HG02798 (cell line): ENCODE data around the gene CMSS1.
"Not testable (repeated sequence)": the region's sequence is repeated elsewhere in the genome, so short reads cannot be mapped to it uniquely, and the experiment has no call there.

Experiments
- ATAC-seq: cut with Tn5 transposase; IDR thresholded peaks from one replicate; pipeline ENCODE4 v1.9.1; 2021; ENCODE audit warnings: mild to moderate bottlenecking; ENCODE audit not compliant: unreplicated experiment, poor library complexity

Gene CMSS1

DNA sequence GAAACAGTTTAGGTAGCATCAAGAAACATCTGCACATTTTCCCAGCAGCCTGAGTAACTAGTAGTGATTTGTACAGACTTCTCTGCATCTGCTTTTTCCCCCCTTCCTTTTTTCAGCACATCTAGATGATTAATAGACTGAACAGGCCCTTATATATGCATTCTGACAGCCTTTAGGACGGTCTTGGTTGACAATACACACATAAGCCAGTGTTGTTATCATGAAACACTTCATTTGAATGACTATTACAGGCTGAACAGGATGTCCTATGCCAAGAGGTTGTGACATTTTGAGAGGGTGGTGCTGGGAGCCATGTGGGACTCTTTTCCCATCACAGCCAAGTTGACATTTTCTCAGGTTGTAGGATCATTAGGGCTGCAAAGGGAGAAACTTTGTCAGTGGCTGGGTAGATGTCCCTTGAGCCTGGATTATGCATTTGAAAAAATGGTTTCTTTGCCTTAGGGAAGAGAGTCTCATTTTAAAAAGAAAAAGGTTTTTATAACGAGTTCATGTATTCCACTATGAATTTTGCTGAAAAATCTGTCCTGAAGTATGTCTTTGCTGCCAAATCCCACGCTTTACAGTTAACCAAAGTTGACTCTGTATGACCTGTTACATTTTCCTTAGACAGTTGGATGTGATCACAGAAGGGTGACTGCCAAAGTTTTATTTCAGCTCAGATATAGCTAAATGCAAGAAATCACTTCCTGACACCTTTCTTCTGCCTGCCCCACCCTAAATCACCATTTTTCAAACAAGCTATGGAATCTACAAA, 223.0 kb downstream of the CMSS1 start:
- ATAC-seq: no peak

DNA sequence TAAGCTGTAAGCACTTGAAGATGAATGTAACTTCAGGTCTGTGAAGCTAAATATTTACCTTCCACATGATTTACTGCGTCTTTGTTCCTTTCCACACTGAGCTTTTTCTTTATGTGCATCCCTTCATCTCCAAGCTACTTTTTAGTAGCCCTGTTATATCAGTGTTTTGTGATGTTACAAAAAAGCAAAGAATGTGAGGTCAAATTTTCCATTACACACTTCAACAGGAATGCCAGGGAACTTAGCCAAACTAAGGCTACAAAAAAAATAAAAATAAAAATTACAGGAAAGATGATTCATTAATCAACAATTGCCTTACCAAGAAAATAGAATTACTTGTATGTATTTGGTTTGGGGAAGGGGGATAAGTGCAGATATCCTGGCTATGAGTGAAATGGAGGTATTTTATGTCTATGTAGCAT, 223.7 kb downstream of the CMSS1 start:
- ATAC-seq: no peak

DNA sequence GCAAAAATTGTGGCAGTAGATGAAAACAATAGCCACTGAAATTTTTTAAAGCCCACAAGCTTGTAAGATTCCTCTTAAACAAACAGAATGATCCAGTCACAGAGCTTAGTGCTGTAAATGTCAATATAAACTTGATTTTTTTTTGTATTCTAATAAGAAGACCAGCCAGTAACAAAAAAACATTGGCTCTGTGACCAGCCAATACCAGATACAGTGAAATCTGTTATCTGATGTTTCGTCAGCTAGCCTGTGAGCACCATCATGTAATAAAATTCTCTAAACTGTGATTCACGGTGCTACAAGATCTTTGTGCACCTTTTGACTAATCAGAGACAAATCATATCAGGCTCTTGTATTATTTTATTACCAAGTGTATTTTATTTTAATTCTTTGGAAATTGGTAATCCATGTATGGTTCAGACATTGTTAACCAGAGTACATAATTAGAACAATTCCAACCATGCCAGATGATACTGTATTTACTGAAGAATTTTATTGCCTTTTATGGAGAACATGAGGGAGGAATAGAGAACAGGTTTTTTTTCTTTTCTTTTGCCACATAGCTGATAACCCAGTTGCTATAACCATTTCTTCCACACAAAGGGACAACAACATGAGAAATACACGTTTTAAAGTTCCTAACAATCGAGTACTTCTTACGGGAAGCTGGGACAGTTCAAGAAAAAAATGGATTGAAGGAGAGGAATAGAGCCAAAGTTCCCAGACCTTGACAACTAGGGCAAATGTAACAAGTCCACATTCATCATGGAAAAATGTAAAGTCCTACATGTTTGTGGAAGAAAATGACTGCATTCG, 224.7 kb downstream of the CMSS1 start:
- no peak for ATAC-seq

DNA sequence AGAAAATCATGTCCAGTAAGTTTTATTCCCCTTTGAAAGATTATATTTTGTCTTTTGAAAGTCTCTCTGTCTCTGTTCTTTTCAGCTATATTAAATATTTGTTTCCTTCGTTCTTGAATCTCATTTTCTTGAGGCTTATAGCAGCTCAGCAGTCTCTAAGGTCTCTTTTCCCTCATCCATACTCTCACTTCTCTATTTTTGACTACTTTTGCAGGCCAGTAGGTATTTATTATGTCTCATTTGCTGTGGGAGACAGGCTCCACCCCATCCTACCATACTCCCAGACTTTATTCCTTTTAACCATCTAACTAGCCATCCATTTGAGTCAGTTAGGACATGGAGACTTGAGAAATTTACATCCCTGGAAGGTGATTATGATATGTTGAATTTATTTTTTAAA, 225.6 kb downstream of the CMSS1 start:
- no peak for ATAC-seq

DNA sequence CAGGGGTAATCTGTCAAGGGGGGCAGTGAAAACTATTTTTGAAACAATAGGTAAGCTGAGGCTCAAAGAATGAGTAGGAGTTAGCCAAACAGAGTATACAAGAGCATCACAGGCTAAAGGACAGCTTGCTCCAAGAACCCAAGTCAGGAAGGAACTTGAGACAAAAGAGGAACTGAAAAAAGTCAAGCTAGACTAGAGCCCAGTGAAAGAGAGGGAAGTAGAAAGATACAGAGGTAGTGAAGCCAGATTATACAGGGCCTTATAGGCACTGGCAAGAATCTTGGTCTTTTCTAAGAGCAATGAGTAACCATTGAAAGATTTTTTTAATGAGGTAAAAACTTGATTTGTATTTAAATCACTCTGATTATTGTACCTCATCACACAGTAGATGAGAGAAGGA, 226.7 kb downstream of the CMSS1 start:
- ATAC-seq: peak; percentile 83

DNA sequence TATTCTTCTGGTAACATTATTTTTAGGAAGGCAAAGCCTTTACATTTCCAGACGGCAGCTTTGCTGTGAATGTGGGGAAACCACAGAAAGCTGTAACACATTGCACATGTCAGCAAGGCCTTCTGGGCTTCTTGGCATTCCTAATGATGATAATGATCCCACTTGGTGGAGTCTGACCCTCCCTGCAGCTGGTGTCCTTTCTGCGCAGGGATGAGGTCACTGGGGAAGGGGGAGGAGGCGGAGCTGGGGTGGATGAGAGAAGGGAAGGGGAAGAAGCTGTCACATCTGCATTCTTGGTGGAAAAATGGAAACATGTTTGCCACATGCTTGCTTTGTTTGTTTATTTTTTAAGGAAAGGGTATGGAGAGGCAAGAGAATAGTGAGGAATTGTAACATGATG, 228.0 kb downstream of the CMSS1 start:
- ATAC-seq: no peak

DNA sequence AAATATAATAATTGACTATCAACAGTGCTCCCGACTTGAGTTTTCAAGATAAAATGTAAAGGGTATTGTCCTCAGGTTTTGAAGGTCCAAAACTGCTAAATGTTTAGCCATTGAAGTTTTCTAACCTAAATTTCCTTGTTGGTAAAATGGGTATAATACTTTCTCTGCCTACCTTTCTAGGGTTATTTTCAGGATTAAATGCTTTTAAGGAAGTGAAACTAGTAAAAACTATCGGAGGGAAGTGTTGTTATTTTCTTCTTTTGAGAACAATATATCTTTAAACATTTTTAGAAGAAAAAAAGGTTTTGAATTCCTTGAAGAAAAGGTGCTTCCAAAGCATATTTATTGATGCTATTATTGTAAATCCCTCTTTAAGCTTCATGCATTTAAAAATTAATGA, 229.3 kb downstream of the CMSS1 start:
- no peak for ATAC-seq

DNA sequence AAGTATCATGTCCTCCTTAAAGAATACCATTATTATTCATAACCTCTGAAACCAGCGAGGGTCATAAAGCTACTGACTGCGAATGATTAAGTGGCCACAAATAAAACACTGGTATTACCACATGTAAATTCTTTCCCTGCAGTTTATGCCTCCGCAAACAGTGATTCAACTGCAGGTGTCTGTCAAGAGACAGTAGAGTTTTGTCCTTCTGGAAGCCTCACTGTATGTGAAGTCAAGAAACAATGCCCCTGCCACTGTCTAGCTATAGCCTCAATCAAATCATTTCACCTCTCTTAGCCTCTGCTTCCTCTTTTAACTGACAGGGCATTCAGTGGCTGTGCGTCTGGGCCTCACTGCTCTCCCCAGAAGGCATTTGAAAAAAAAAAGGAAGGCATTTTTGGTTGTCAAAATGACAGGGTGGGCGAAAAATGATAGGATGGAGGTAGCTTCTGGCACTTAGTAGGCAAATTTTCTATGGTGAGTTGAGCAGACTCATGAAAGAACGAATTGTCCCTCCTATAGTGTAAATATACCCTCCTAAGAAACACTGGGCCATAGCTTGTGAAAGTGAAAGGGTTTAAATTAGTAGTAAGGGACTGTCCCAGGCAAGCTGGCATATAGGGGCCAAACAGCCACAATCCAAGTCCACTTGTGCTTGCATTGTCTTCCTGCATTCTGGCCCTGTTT, 229.9 kb downstream of the CMSS1 start:
- peak; percentile 77 for ATAC-seq

DNA sequence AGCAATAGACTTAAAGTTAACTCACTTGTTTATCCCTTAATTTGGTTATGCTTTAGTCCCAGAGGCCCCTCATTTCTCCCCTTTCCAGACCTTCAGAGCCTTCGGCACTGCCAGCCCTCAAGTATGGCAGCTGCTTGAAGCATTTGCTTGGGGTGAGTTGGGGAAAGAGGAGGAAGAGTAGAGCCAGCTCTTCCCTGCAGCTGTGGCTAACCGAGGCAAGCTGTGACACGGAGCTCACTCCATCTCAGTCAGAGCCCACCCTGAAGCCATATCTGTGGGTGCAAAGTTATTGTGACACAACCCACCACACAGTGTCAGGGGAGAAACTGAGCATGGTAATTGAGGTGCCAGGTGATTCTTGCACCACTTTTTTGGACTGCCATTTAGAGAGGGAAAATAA, 230.6 kb downstream of the CMSS1 start:
- no peak for ATAC-seq

DNA sequence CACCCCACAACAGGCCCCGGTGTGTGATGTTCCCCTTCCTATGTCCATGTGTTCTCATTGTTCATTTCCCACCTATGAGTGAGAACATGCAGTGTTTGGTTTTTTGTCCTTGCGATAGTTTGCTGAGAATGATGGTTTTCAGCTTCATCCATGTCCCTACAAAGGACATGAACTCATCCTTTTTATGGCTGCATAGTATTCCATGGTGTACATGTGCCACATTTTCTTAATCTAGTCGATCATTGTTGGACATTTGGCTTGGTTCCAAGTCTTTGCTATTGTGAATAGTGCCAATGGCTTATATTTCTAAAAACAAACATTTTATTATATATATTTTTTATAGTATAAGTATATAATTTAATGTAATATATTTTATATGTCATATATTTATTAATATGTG, 233.9 kb downstream of the CMSS1 start:
- not testable (repeated sequence) for ATAC-seq

DNA sequence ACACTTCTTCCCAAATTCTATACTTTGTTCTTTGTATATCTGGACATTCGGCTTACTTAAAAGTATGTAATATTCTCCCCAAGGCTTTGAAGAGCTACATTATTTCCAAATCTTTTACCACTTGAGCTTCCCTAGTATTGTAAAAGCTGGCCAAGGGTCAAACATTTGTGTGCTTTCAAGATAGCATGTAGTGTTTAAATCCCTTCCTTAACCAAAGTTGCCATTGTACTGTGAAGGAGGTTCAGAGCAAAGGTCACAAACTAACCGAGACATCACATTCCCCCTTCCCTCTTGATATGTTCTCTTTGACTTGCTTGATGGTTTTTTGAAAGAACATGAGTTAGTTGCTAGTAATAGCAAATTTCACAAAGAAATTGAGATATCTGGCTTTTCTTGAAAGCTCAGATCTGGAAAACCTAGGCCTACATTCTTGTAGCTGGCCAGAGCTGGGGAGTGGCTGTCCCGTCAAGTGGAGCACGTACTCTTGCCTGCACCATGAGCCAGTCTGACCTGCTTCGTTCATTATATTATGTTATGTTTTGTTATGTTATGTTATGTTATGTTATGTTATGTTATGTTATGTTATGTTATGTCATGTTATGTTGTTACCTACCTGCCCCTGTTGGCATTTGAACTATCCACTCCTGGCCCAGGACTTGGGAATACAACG, 236.4 kb downstream of the CMSS1 start:
- ATAC-seq: no peak

DNA sequence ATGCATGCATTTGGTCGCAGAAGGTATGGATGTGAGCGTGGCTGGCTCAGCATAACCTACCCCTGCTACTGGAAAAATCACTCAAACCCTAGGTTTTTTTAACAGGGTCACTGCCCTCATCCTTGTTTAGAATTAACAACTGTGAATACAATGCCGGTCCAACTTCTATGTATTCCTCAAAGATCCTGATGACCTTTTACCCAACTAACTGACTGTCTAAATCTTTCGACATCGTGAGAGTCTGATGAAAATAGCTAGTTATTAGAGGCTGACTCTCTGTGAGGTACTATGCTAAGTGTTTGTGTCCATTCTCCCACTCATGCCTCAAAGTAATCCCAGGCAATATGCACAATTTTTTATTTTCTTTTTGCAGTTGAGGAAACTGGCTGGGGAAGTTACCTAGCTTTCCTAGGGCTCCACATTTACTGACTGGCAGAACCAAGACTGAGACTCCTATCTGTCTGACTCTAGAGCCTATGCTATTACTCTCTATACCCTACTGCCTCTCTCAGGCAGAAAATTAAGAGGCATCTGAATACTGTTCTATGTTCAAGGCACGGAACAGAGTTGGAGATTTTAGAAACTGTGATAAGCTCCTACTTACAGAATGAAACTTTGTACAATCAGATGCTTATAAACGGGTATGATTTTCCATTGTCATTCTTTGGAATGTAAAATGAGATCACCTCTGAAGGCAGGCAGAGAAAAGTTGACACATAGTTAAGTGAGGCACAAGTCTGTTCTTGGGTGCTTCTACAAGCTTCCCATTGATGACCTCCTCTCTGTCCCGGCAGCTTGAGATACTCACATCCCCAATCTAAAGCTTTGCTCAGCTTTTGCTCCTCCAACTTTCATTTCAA, 240.3 kb downstream of the CMSS1 start:
- ATAC-seq: no peak

DNA sequence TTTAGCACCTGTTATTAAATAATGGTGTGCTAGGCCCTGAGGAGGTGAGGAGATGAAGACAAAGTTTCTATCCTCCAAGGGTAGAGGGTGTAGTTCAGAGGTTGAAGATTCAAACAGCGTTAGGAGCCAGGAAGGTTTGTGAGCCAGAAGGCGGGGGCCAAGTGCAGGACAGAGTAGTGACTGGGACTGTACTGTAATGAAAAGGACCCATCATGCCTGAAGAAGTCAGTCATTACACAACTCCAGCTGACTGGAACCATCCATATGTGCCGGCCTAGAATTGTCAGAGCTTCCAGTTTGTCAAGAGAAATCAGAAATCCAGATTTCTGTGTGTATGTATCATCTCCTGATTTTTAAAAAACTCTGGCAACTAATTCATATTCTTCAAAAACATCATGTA, 241.8 kb downstream of the CMSS1 start:
- ATAC-seq: no peak

DNA sequence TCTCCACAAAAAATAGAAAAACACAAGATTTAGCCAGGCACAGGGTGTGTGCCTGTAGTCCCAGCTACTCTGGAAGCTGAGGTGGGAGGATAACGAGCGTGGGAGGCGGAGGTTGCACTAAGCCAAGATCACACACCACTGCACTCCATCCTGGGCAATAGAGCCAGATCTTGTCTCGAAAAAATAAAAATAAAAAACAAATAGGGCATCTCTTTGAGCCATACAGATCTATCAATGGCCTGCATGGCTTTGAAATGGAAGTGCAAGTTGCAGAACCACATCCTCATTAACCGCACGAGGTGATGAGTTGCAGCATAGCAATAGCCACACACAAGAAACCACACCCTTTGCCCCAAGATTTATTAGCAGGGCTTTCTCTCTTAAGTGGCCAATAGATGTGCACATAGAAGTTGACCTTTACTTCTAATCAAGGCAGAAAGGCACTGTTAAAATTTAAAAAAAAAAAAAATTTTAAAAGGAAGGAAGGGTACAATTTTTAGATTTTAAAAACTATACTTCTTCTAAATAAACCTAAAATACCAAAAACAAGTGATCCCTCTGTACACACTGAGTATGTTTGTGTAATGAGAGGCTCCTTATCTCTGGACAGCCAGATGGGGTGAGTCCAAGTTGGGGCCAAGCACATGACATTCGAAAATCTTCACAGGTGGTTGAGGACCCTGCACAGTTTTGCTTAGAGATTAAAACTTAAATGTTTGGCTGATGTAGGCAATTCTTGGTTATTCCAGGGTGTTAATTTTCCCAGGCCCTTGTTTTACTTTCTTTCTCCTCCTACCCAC, 243.2 kb downstream of the CMSS1 start:
- ATAC-seq: no peak

DNA sequence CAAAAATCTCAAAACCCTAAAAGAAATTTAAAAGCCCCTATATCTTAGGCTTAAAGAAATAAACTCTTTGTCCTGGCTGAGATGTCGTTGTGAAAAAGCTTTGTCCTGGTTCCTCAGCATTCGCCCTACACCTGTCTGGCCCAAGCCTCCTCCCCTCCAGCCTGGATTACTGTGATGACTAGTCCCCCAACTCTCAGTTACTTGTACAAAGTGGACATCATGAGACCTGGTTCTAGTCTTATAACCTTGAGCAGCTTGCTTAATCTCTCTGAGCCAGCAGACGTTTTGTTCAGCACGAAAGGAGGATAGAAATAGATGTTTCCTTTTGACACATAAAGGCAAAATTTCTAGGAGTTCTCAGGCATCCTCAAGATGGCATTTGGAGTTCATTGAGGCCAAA, 245.0 kb downstream of the CMSS1 start:
- ATAC-seq: no peak

DNA sequence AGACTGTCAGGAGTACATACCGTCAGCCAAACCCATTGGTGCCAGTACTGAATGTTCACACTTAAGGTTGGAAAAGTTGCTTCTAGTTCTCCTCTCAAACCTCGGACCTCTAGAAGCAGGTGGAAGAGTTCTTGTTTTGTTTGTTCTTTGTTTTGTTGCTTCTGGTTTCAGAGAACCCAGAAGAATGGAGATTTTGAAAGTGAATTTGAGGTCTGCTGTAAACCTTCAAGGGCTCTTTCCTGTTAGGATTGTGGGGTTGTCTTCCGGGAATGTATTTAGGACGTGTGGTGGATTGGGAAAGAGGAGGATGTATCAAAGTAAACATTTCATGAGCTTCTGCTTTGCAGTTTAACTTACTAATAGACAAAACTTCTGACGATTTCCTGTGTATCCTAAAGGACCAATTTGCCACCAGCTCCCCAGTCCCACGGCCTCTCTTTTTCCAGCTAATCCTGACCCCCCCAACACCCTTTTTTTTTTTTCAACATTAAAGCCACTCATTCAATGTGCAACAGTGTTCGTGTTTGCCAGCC, 246.3 kb downstream of the CMSS1 start:
- ATAC-seq: no peak

DNA sequence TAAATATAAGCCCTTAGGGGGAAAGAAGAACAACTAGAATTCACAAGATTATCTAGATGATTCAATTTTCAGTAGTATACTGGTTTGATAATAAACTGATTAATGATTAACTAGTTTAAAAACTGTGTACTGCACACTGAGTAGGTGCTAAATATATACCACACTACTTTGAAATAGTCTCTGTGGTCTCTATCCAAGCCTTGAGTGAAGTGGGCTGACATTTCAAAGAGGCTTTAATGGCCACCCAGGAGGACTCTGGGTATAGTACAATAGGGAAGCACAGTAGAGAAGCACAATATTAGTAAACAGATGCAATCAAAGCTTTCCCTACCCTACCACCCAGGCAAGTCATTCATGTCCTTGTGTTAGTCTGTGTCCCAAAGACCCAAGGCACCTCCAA, 249.9 kb downstream of the CMSS1 start:
- ATAC-seq: no peak

DNA sequence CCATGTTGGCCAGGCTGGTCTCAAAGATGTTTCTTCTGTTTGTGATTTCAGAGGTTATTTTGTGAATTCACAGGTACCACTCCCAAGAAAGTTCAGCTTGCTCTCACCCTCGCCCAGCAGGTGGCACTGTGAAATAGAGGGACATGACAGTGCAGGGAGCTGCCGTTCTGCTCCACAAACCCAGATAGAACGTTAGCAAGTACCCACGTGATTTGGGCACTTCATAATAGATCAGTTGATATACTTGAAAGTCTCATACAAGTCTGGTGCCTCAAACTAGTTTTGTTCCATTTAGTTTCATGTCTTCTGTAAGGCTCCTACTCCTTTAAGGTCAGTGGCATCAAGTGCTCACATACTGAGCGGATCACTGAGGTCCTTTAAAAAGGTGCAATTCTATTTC, 251.2 kb downstream of the CMSS1 start:
- peak; percentile 79 for ATAC-seq

DNA sequence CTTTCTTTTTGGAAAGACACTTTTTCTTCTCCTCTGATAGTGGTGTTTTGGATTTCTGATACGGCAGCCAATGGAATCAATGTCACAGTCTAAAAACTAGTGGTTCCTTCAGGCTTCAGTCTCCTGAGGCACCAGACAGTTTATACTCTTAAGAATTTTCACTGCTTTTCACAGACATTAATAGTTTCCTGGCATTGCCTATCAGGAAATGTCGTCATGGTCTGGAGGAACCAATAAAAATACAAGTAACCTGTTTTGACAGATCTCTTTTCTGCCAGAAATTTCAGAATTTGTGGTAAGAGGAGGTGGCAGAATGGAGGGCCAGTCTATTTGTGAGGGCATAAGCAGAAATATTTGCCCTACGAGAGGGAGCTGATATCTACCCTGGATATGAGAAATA, 251.8 kb downstream of the CMSS1 start:
- ATAC-seq: no peak
